Nephron (organoid): Measurements from ENCODE around the gene KRT33B.

Experiments used
- H3K27ac Mint-ChIP-seq, 3 experiments: 2 replicates each; pipeline ENCODE4 v1.8.0; 2020; ENCODE audit warnings: mixed read lengths in 3 of 3, mild to moderate bottlenecking in 2 of 3, moderate library complexity in 1 of 3
- H3K27me3 Mint-ChIP-seq: 2 replicates; pipeline ENCODE4 v1.8.0; 2021; ENCODE audit warnings: low read depth, mild to moderate bottlenecking, moderate library complexity, mixed read lengths
- H3K36me3 Mint-ChIP-seq: 2 replicates; pipeline ENCODE4 v1.8.0; 2020; ENCODE audit warnings: low read depth, mixed read lengths
- H3K4me1 Mint-ChIP-seq: 2 replicates; pipeline ENCODE4 v1.8.0; 2020; ENCODE audit warnings: mixed read lengths
- H3K4me3 Mint-ChIP-seq, 3 experiments: 2 replicates each; pipeline ENCODE4 v1.8.0; 2020; ENCODE audit warnings: mild to moderate bottlenecking in 3 of 3, mixed read lengths in 3 of 3, moderate library complexity in 2 of 3
- H3K9me3 Mint-ChIP-seq: 2 replicates; pipeline ENCODE4 v1.8.0; 2020; ENCODE audit warnings: mixed read lengths
- CTCF ChIP-seq, 3 experiments: fragments of 200-600 bp; sonication (generic); IDR thresholded peaks; one replicate each; pipeline ENCODE4 v1.5.0; 2021; ENCODE audit warnings: antibody characterized with exemption in 3 of 3; ENCODE audit not compliant: unreplicated experiment in 3 of 3

Gene KRT33B

GRCh38 chr17:41340934-41341861, 28.4 kb downstream of the KRT33B start:
- H3K27me3 Mint-ChIP-seq = no peaks in the 10 kb centered on the region
- peaks cover 25% of the 10 kb centered on the region for H3K9me3 Mint-ChIP-seq
- no peak overlapping the region for H3K4me3 Mint-ChIP-seq
- peaks cover 6% of the 10 kb centered on the region for H3K4me1 Mint-ChIP-seq
- no peaks in the 10 kb centered on the region for H3K36me3 Mint-ChIP-seq
- peak overlapping the region; percentile 72 to 87 (median 83) for H3K27ac Mint-ChIP-seq
- no peak for TF ChIP-seq CTCF (IDR thresholded peaks at IDR 0.05; ENCODE audit: unreplicated experiment in 3 of 3)

- H3K4me3 Mint-ChIP-seq = peak overlapping the region in 1 of 3 experiments; percentile 2
- peaks cover 25% of the 10 kb centered on the region for H3K9me3 Mint-ChIP-seq
- H3K27me3 Mint-ChIP-seq = no peaks in the 10 kb centered on the region
- peak in 1 of 3 experiments; percentile 10 for TF ChIP-seq CTCF (IDR thresholded peaks at IDR 0.05; ENCODE audit: unreplicated experiment in 3 of 3)
- peaks cover 6% of the 10 kb centered on the region for H3K4me1 Mint-ChIP-seq
- peak overlapping the region; percentile 72 to 87 (median 83) for H3K27ac Mint-ChIP-seq
- H3K36me3 Mint-ChIP-seq = no peaks in the 10 kb centered on the region
Observed at GRCh38 chr17:41340494-41340893, 29.1 kb downstream of the KRT33B start.

- Mint-ChIP-seq H3K9me3 (peaks cover 23% of the 10 kb centered on the region), H3K4me1 (peaks cover 6% of the 10 kb centered on the region)
- no peak for TF ChIP-seq CTCF (IDR thresholded peaks at IDR 0.05; ENCODE audit: unreplicated experiment in 3 of 3)
Observed at GRCh38 chr17:41339571-41340172, 29.9 kb downstream of the KRT33B start.

GRCh38 chr17:41338961-41339485, 30.6 kb downstream of the KRT33B start:
- H3K27ac Mint-ChIP-seq = peak overlapping the region; percentile 65 to 87 (median 83)

More at GRCh38 chr17:41339571-41340172, 29.9 kb downstream of the KRT33B start:
- H3K27ac Mint-ChIP-seq = peak overlapping the region; percentile 72 to 87 (median 83)
- no peaks in the 10 kb centered on the region for H3K36me3 Mint-ChIP-seq
- no peaks in the 10 kb centered on the region for H3K27me3 Mint-ChIP-seq
- no peak overlapping the region for H3K4me3 Mint-ChIP-seq

GRCh38 chr17:41335747-41336146, 33.9 kb downstream of the KRT33B start:
- Mint-ChIP-seq H3K4me1 (peaks cover 6% of the 10 kb centered on the region), H3K9me3 (no peaks in the 10 kb centered on the region), H3K4me3 (no peak overlapping the region), H3K27ac (no peak overlapping the region), H3K36me3 (no peaks in the 10 kb centered on the region), H3K27me3 (peaks cover 3% of the 10 kb centered on the region)
- TF ChIP-seq CTCF (IDR thresholded peaks at IDR 0.05; ENCODE audit: unreplicated experiment in 3 of 3) = no peak

More at GRCh38 chr17:41338961-41339485, 30.6 kb downstream of the KRT33B start:
- Mint-ChIP-seq H3K4me3 (no peak overlapping the region), H3K27me3 (no peaks in the 10 kb centered on the region), H3K36me3 (no peaks in the 10 kb centered on the region), H3K9me3 (peaks cover 20% of the 10 kb centered on the region), H3K4me1 (peaks cover 6% of the 10 kb centered on the region)
- no peak for TF ChIP-seq CTCF (IDR thresholded peaks at IDR 0.05; ENCODE audit: unreplicated experiment in 3 of 3)
